Gastrocnemius medialis (tissue), 4 donors: ENCODE data around the gene NOS1AP. TPM values are rescaled to one million over a fixed set of nuclear protein-coding genes. Genes with fewer than 3 reads are reported as not detected.
A peak's percentile ranks its signal among the peaks of the same experiment; 100 is the strongest.
"Not testable (repeated sequence)": the region's sequence is repeated elsewhere in the genome, so short reads cannot be mapped to it uniquely, and the experiment has no call there.

Experiments used
- ATAC-seq, 2 donors: fragments of 150-250 bp; one replicate each; pipeline ENCODE4 v1.9.1; 2016
- DNase-seq, 2 donors: peaks; one replicate each; pipeline ENCODE4 v3.0.0-alpha.2; 2019
- H3K27ac ChIP-seq, 4 donors: fragments of 200-600 bp; sonication (generic); 1 replicate in 1 of 4; 2 replicates in 3 of 4; pipeline ENCODE4 v1.5.1; 2016 to 2018; ENCODE audit warnings: mild to moderate bottlenecking in 2 of 4, moderate library complexity in 1 of 4
- H3K27me3 ChIP-seq, 3 donors: fragments of 200-600 bp; sonication (generic) in 2 of 3; 1 replicate in 1 of 3; 2 replicates in 2 of 3; pipeline versions ENCODE4 v1.5.1 to v1.6.0; 2016 to 2019; ENCODE audit warnings: mild to moderate bottlenecking in 1 of 3, moderate library complexity in 1 of 3
- H3K36me3 ChIP-seq, 2 donors: fragments of 200-600 bp; sonication (generic) in 1 of 2; one replicate each; pipeline ENCODE4 v1.5.1; 2017 to 2018
- H3K4me1 ChIP-seq, 2 donors: fragments of 200-600 bp; sonication (generic) in 1 of 2; one replicate each; pipeline ENCODE4 v1.5.1; 2016 to 2017; ENCODE audit warnings: mild to moderate bottlenecking in 2 of 2
- H3K4me3 ChIP-seq, 4 donors: fragments of 200-600 bp; sonication (generic) in 3 of 4; 1 replicate in 1 of 4; 2 replicates in 3 of 4; pipeline ENCODE4 v1.5.1; 2016 to 2019; ENCODE audit warnings: mild to moderate bottlenecking in 2 of 4
- H3K9me3 ChIP-seq, 3 donors: fragments of 200-600 bp; sonication (generic) in 2 of 3; 1 replicate in 1 of 3; 2 replicates in 2 of 3; pipeline ENCODE4 v1.5.1; 2016 to 2019
- POLR2A ChIP-seq, 2 donors: fragments of 450-650 bp; IDR thresholded peaks; one replicate each; pipeline ENCODE4 v1.6.1; 2017; ENCODE audit warnings: antibody characterized with exemption in 2 of 2, mild to moderate bottlenecking in 2 of 2, moderate library complexity in 2 of 2
- in situ Hi-C, 4 donors: fragments of 200-750 bp; cut with MboI; loops; one replicate each; pipeline versions ENCODE4 v1.15.0 to v1.8.0; 2017; ENCODE audit warnings: low sequenced_read_pairs in 4 of 4
- intact Hi-C: fragments of 100-400 bp; cut with DNase I; formaldehyde crosslinking; loops from one replicate; pipeline ENCODE4 v1.15.1; 2023; ENCODE audit warnings: low total_unique reads
- total RNA-seq, 4 donors: library from RNA; depleted of rRNA; stranded (reverse); fragments of >200 nt; gene quantifications; one replicate each; pipeline versions ENCODE4 v1.1.0 to v1.2.3, GENCODE V29; 2016
- TF ChIP-seq, protein P1 (sequence below), 5 experiments: fragments of 450-650 bp in 3 of 5; fragments of 200-600 bp in 2 of 5; sonication (generic) in 2 of 5; IDR thresholded peaks in 4 of 5; conservative IDR thresholded peaks in 1 of 5; 1 replicate in 4 of 5; 2 replicates in 1 of 5; pipeline ENCODE4 v1.5.1; 2016 to 2019; ENCODE audit warnings: antibody characterized with exemption in 5 of 5, mild to moderate bottlenecking in 3 of 5, moderate library complexity in 3 of 5

The NOS1AP gene
- total RNA-seq, 4 donors from 2014 or later, result 0.20 to 0.40 (median 0.25) TPM

DNA sequence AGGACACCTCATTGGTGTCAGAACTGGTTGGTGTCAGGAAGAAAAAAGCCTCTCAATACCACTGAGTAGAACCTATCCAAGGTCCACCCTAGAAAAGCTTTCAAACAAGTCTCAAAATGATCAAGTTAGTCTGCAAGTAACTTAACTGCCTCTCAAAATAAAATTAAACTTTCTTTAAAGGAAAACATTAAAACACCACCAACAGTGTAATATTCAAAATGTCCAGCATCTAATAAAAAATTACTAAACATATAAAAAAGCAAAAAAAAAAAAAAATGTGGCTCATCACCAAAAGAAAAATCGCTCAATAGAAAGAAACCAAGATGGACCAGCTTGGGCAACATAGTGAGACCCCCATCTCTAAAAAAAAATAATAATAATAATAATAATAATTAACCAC lies 27.1 kb upstream of the NOS1AP start:
- H3K4me1 ChIP-seq, result no peaks in the 10 kb centered on the region
- no peaks in the 10 kb centered on the region for H3K27me3 ChIP-seq
- H3K36me3 ChIP-seq, result no peaks in the 10 kb centered on the region
- no peak for DNase-seq
- intact Hi-C loops, result no loop called here
- H3K4me3 ChIP-seq, result no peak overlapping the region
- ATAC-seq, result no peak
- in situ Hi-C loops, result loop anchor here in 1 of 4 donors (25.0 kb wide), 1 partner anchor 180 kb away; no protein-coding TSS in a partner anchor
- H3K9me3 ChIP-seq, result no peaks in the 10 kb centered on the region
- TF ChIP-seq, protein P1, sequence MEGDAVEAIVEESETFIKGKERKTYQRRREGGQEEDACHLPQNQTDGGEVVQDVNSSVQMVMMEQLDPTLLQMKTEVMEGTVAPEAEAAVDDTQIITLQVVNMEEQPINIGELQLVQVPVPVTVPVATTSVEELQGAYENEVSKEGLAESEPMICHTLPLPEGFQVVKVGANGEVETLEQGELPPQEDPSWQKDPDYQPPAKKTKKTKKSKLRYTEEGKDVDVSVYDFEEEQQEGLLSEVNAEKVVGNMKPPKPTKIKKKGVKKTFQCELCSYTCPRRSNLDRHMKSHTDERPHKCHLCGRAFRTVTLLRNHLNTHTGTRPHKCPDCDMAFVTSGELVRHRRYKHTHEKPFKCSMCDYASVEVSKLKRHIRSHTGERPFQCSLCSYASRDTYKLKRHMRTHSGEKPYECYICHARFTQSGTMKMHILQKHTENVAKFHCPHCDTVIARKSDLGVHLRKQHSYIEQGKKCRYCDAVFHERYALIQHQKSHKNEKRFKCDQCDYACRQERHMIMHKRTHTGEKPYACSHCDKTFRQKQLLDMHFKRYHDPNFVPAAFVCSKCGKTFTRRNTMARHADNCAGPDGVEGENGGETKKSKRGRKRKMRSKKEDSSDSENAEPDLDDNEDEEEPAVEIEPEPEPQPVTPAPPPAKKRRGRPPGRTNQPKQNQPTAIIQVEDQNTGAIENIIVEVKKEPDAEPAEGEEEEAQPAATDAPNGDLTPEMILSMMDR (IDR thresholded peaks at IDR 0.05 in 4 of 5, conservative IDR thresholded peaks at IDR 0.05 in 1 of 5), result no peak
- TF ChIP-seq POLR2A (IDR thresholded peaks at IDR 0.05), result no peak
- no peak overlapping the region for H3K27ac ChIP-seq

DNA sequence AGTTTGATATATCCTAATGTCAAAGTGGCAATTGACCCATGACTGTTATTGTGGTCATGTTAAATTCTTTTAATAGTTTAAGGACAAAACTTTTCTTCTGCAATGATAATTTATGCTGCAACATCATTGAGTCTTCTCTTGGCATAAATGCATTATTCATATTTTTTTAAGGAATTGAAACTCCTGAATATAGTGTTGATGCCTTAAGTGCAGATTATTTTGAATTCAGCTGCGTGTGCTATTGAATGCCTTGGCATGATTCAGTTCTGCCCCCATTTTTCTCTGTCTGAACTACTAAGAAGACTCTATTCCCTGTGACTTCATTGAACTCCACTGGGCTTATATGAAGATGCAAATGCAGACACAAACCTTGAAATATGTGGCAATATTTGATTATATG lies 22.6 kb upstream of the NOS1AP start:
- no peaks in the 10 kb centered on the region for H3K27me3 ChIP-seq
- no peaks in the 10 kb centered on the region for H3K9me3 ChIP-seq
- TF ChIP-seq POLR2A (IDR thresholded peaks at IDR 0.05), result no peak
- TF ChIP-seq, protein P1 (IDR thresholded peaks at IDR 0.05 in 4 of 5, conservative IDR thresholded peaks at IDR 0.05 in 1 of 5), result no peak
- H3K36me3 ChIP-seq, result no peaks in the 10 kb centered on the region
- intact Hi-C loops, result no loop called here
- DNase-seq, result no peak
- in situ Hi-C loops, result loop anchor here in 1 of 4 donors (25.0 kb wide), 1 partner anchor 185 kb away; no protein-coding TSS in a partner anchor
- no peak overlapping the region for H3K27ac ChIP-seq
- H3K4me3 ChIP-seq, result no peak overlapping the region
- ATAC-seq, result no peak
- no peaks in the 10 kb centered on the region for H3K4me1 ChIP-seq

DNA sequence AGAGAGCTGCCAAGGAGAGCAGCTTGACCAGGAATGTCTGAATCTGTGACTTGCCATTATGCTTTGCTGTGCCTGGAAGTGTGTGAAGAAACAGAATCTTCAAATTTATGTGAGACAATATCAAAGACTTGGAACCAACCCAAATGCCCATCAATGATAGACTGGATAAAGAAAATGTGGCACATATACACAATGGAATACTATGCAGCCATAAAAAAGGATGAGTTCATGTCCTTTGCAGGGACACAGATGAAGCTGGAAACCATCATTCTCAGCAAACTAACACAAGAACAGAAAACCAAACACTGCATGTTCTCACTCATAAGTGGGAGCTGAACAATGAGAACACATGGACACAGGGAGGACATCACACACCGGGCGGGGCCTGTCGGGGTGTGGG lies 15.5 kb upstream of the NOS1AP start:
- not testable (repeated sequence) for H3K36me3 ChIP-seq, H3K27ac ChIP-seq, H3K4me3 ChIP-seq, H3K27me3 ChIP-seq, DNase-seq, H3K4me1 ChIP-seq, ATAC-seq, H3K9me3 ChIP-seq
- intact Hi-C loops, result loop anchor here (10.0 kb wide), 2 partner anchors 751 to 1261 kb away; no protein-coding TSS in a partner anchor
- in situ Hi-C loops, result loop anchor here in 2 of 4 donors (10.0 kb wide), 1 partner anchor 341 kb away; no protein-coding TSS in a partner anchor

DNA sequence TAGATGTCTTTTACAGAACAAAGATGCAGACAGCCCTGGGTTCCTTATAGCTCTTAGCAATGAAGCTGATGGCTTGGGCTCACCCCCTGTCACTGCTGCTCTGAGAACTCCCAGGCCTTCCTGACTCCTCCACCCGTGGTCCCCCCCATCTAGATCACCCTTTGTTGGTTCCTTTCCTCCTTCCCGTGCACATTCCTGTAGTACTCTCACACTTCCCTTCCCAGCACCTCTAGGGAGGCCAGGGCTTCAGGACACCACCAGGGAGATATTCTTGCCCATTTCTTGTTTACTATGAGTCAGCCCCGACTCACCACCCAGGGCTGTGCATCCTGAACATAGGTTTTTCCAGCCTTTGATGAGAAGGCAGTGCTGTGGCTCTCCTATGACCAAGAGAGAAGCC lies 14.4 kb upstream of the NOS1AP start:
- DNase-seq (no peak), ATAC-seq (no peak)
- no peaks in the 10 kb centered on the region for H3K27me3 ChIP-seq
- no peak overlapping the region for H3K27ac ChIP-seq
- intact Hi-C loops (loop anchor here (10.0 kb wide), 2 partner anchors 750 to 1260 kb away; no protein-coding TSS in a partner anchor), in situ Hi-C loops (loop anchor here in 3 of 4 donors (5.0 to 10.0 kb wide), 2 partner anchors 337 to 340 kb away; no protein-coding TSS in a partner anchor)
- no peaks in the 10 kb centered on the region for H3K9me3 ChIP-seq
- no peaks in the 10 kb centered on the region for H3K4me1 ChIP-seq
- H3K4me3 ChIP-seq, result no peak overlapping the region
- no peak for TF ChIP-seq POLR2A (IDR thresholded peaks at IDR 0.05)
- TF ChIP-seq, protein P1 (IDR thresholded peaks at IDR 0.05 in 4 of 5, conservative IDR thresholded peaks at IDR 0.05 in 1 of 5), result no peak
- no peaks in the 10 kb centered on the region for H3K36me3 ChIP-seq

DNA sequence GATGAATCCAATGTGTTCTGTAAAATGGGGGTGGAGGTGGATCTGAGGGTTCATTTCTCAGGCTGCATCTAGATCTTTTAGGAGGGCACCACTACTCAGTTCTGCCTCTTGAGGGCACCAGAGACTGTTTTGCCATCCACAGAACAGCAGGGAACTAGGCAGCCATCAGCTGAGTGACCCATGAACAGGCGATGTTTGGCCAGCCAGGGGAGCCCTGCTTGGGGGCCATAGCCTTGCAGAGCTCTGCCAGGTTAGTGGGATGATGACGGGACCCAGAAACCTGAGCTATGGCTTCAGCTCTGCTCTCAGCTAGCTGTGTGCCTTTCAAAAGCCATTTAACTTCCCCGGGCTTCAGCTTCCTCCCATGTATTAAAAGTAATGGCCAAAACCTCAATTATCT lies 13.4 kb upstream of the NOS1AP start:
- no peak overlapping the region for H3K4me3 ChIP-seq
- H3K36me3 ChIP-seq, result no peaks in the 10 kb centered on the region
- H3K27ac ChIP-seq, result no peak overlapping the region
- intact Hi-C loops, result loop anchor here (1.0 to 10.0 kb wide), 4 partner anchors 220 to 1259 kb away; no protein-coding TSS in a partner anchor
- H3K9me3 ChIP-seq, result no peaks in the 10 kb centered on the region
- no peaks in the 10 kb centered on the region for H3K4me1 ChIP-seq
- ATAC-seq (peak; percentile 80 to 84), DNase-seq (peak; percentile 17 to 36)
- in situ Hi-C loops, result loop anchor here in 3 of 4 donors (5.0 to 10.0 kb wide), 2 partner anchors 336 to 339 kb away; no protein-coding TSS in a partner anchor
- TF ChIP-seq, protein P1 (IDR thresholded peaks at IDR 0.05 in 4 of 5, conservative IDR thresholded peaks at IDR 0.05 in 1 of 5), result peak; percentile 65 to 90 (median 81)
- TF ChIP-seq POLR2A (IDR thresholded peaks at IDR 0.05), result no peak
- H3K27me3 ChIP-seq, result no peaks in the 10 kb centered on the region
